Ramos (cell line): ENCODE data around the gene COL9A1.

Source experiments
- in situ Hi-C: fragments of 300-500 bp; cut with MboI; formaldehyde crosslinking; loops from one replicate; pipeline ENCODE4 v1.14.3; 2022; ENCODE audit warnings: low sequenced_read_pairs; ENCODE audit not compliant: unreplicated experiment

The COL9A1 gene

DNA sequence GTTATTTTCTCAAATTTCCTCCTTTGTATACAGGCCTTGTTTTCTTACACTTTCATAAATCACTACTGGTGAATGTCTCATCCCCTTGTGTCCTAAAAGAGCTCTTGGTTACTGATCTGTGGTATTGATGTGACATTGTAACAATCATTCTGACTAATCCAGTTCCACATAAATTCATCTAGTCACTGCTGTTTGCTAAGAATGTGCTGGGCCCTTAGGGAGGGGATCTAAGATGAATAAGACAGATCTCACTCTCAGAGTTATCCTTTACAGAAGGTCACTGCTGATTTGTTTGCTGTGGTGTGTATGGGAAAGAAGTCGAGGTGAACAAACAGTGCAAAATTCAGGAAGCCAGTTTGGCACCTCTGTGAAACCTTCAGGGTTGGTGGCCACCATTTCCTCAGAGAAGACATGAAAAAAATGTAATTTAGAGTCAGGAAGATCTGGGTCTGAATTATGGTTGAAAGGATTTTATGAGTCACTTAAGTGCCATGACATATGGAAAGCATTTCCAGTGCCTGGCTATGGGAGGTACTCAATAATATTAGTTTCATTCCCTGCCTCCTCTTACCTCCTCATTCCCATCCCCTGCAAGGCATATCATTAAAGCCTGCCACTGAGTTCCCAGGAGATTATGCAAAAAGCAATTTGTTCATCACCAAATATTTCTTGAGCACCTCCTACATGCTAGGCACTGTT is 121.8 kb downstream of the COL9A1 start:
- in situ Hi-C loops: no loop called here

- in situ Hi-C loops: no loop called here
These were observed 122.5 kb downstream of the COL9A1 start for GRCh38 chr6:70180183-70180900.

DNA sequence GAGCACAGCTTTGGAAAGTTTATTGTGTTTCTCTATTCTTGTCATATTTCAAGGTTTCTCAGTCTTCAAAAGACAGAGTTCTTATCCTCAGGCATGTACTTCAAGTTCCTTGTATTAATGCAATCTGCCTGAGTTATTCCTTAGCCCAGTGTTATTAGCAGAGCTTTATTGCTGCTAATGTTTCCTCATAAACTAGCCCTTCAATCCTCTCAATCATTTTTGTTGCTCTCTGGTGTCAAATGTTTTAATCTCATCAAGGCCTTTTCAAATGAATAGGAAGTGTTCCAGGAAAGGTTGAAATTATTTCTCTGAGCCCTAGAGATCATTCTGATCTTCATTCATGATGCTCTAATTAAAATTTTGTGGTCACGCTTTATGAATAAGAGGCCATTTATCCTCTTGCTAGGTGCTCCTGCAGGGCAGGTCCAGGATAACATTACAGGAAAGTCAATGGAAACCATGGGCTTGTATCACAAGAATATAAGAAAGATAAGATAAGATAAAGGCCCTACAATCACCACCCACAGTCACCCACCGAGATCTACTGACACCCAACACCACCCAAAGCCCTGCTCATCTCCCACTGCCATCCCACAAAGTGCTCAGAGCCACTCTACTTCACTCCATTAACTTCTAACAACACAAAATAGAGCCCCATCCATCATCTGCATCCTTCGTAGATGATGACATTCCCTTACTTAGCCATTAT is 125.9 kb downstream of the COL9A1 start:
- in situ Hi-C loops: no loop called here

DNA sequence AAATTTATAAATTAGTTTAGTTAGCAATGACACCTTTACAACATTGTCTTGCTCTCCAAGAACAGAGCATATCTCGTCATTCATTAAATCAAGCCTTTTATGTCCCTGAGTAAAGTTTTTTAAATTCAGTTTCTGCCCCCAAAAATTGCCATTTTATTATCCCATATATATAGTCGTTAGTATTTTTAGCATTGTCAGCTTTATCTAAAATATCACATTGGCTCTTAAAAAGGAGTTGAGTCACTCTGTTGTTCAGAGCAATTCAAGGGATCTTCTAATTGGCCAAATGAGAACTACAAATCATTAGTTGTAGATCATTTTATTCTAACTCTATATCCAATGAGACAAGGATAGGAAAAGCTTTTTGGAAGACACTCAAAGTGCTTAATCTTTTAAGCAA is 127.1 kb downstream of the COL9A1 start:
- in situ Hi-C loops: no loop called here

DNA sequence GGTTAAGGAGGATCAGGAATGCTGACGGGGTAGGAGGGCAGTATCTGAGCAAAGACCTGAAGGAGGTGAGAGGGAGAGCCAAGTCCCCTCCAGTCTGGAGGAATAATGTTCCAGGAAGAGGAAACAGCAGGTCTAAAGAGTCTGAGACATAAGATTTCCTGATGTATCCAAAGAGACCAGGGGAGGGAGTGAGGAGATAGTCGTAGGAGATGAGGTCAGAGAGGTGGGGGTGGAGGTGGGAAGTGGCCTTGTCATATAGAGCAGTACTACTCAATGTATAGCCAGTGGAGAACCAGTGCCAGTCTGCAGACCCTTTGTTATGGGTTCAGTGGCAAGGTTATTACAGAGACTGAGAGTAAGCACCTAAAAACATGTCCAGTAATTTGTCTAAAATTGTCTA is 130.6 kb downstream of the COL9A1 start:
- in situ Hi-C loops: no loop called here

GRCh38 chr6:70171236-70171635 is 131.6 kb downstream of the COL9A1 start:
- in situ Hi-C loops: no loop called here

DNA sequence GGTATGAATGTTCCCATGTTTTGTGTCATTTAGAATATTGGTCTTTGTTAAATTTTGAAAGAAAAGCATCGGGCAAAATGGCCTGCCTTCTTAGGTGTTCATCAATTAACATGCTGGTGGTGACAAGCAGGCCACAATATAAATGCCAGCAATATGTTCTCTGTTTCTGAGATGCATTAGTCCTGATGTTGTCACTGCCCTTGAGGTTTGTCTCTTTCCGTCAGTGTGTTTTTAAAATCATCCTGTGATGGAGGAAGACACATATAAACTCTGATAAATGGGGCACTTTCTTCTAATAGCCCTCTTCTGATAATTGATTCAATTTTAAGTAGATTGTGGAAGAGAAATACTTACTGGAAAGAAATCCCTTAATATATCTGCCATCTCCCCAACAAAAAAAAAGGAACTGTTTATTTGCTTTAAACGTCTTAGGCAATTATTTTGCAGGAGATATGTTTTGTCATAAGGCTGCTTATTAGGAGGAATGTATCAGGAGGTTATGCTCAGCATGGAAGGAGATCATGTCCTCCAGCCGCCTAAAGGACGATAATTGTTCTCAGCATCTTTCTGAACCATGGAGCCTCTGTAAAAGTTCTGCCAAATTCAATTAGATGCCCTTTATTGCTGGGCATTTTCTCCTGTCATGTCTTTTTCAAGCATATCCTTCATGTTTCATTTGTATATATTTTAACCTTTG is 134.1 kb downstream of the COL9A1 start:
- in situ Hi-C loops: no loop called here
